ENCODE data around the gene FBXW7.

DNA sequence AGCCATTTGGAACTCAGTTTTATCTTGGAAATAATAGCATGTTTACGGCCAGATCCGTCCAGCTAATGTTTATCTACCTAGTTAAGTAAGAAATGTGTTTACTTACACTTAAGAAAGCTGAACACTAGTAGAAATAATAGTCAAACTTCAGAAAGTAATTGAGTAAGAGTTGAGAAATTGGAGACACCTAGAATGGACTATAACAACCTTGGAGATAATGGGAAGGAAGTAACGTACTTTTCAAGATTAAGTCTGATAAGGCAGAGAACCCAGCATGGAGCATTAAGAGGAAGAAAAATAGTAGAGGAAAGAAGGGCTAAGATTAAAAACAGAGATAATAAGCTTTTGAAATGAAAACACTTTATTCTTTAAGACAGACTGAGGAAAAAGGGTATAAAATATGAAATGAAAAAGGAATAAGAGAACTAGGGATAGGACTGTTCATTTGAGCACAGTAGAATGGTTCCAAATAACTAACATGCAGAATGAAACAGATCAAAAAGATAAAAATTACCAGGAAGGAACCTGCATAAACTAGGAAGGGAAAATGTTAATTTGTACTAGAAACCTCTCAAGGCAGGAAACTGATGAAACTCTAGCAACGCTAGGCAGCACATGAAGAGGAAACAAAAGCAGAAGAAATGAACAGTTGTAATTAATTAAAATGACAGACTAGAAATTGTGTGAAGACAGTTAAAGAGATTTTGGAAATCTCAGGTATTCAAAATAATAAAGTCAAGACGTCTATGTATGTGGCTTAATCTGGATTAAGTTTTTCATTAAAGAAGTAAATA lies 71.7 kb downstream of the FBXW7 start:
- no peak for TF ChIP-seq SMC3 (IDR thresholded peaks at IDR 0.05)
- TF ChIP-seq, protein P1, sequence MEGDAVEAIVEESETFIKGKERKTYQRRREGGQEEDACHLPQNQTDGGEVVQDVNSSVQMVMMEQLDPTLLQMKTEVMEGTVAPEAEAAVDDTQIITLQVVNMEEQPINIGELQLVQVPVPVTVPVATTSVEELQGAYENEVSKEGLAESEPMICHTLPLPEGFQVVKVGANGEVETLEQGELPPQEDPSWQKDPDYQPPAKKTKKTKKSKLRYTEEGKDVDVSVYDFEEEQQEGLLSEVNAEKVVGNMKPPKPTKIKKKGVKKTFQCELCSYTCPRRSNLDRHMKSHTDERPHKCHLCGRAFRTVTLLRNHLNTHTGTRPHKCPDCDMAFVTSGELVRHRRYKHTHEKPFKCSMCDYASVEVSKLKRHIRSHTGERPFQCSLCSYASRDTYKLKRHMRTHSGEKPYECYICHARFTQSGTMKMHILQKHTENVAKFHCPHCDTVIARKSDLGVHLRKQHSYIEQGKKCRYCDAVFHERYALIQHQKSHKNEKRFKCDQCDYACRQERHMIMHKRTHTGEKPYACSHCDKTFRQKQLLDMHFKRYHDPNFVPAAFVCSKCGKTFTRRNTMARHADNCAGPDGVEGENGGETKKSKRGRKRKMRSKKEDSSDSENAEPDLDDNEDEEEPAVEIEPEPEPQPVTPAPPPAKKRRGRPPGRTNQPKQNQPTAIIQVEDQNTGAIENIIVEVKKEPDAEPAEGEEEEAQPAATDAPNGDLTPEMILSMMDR (IDR thresholded peaks at IDR 0.05), result no peak
- TF ChIP-seq, protein P2, sequence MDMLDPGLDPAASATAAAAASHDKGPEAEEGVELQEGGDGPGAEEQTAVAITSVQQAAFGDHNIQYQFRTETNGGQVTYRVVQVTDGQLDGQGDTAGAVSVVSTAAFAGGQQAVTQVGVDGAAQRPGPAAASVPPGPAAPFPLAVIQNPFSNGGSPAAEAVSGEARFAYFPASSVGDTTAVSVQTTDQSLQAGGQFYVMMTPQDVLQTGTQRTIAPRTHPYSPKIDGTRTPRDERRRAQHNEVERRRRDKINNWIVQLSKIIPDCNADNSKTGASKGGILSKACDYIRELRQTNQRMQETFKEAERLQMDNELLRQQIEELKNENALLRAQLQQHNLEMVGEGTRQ (IDR thresholded peaks at IDR 0.05), result no peak
- TF ChIP-seq MYC (IDR thresholded peaks at IDR 0.05; ENCODE audit: borderline replicate concordance, low read length), result no peak
- TF ChIP-seq FOSB (CRISPR knock-in tag; IDR thresholded peaks at IDR 0.05), result no peak
- TF ChIP-seq POLR2A (IDR thresholded peaks at IDR 0.05; ENCODE audit: low read length), result no peak
- TF ChIP-seq, protein P3, sequence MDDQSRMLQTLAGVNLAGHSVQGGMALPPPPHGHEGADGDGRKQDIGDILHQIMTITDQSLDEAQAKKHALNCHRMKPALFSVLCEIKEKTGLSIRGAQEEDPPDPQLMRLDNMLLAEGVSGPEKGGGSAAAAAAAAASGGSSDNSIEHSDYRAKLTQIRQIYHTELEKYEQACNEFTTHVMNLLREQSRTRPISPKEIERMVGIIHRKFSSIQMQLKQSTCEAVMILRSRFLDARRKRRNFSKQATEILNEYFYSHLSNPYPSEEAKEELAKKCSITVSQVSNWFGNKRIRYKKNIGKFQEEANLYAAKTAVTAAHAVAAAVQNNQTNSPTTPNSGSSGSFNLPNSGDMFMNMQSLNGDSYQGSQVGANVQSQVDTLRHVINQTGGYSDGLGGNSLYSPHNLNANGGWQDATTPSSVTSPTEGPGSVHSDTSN (IDR thresholded peaks at IDR 0.05), result no peak

Measured in A549 (cell line).